NT2/D1 (cell line): ENCODE results near the gene ZYG11B.
"Not testable (repeated sequence)": the region's sequence is repeated elsewhere in the genome, so short reads cannot be mapped to it uniquely, and the experiment has no call there.

Experiments
- YY1 ChIP-seq: IDR thresholded peaks from 2 replicates; pipeline ENCODE4 v1.6.1; 2011; ENCODE audit not compliant: insufficient read length, insufficient read depth
- ZNF274 ChIP-seq: IDR thresholded peaks from 2 replicates; pipeline ENCODE4 v1.6.1; 2011; ENCODE audit warnings: mild to moderate bottlenecking, low read depth, low read length

DNA sequence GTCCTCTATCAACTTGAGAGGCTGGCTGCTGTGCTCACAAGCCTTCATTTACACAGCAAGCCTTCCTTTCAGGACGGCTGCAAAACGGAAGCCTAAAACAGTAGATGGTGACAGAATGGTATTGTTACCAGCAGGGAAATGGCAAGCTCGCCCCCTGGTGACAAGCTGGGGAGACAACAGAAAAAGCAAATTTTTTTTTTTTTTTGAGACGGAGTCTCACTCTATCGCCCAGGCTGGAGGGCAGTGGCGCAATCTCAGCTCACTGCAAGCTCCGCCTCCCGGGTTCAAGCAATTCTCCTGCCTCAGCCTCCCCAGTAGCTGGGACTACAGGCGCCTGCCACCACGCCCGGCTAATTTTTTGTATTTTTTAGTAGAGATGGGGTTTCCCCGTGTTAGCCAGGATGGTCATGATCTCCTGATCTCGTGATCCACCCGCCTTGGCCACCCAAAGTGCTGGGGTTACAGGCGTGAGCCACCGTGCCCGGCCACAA, 39.9 kb upstream of the ZYG11B start:
- TF ChIP-seq ZNF274, YY1: not testable (repeated sequence)
